Heart left ventricle (tissue), 16 donors: ENCODE results near the gene HYLS1. TPM values are rescaled to one million over a fixed set of nuclear protein-coding genes. Genes with fewer than 3 reads are reported as not detected.

Experiments used
- ATAC-seq, 4 donors: fragments of 200-7000 bp; cut with Tn5 transposase; one replicate each; pipeline ENCODE4 v1.9.1; 2020 to 2022; ENCODE audit warnings: moderate library complexity in 4 of 4, mild to moderate bottlenecking in 3 of 4, moderate number of reproducible peaks in 1 of 4
- DNase-seq, 5 donors: peaks; one replicate each; pipeline ENCODE4 v3.0.0-alpha.2; 2020
- H3K27ac ChIP-seq, 12 donors: fragments of 200-600 bp; sonication (generic) in 4 of 12; one replicate each; pipeline versions ENCODE4 v1.5.0 to v1.8.0; 2016 to 2022; ENCODE audit warnings: mild to moderate bottlenecking in 2 of 12
- H3K27me3 ChIP-seq, 9 donors: fragments of 200-600 bp; sonication (generic) in 2 of 9; one replicate each; pipeline versions ENCODE4 v1.5.1 to v1.8.0; 2016 to 2022; ENCODE audit warnings: mild to moderate bottlenecking in 3 of 9
- H3K36me3 ChIP-seq, 9 donors: fragments of 200-600 bp; sonication (generic) in 2 of 9; one replicate each; pipeline versions ENCODE4 v1.5.0 to v1.8.0; 2018 to 2022; ENCODE audit warnings: mild to moderate bottlenecking in 2 of 9
- H3K4me1 ChIP-seq, 12 donors: fragments of 200-600 bp; sonication (generic) in 4 of 12; one replicate each; pipeline versions ENCODE4 v1.5.0 to v1.8.0; 2016 to 2022; ENCODE audit warnings: mild to moderate bottlenecking in 3 of 12
- H3K4me3 ChIP-seq, 12 donors: fragments of 200-600 bp; sonication (generic) in 4 of 12; one replicate each; pipeline versions ENCODE4 v1.5.0 to v1.8.0; 2017 to 2022; ENCODE audit warnings: mild to moderate bottlenecking in 9 of 12, moderate library complexity in 4 of 12
- H3K9me3 ChIP-seq, 12 donors: fragments of 200-600 bp; sonication (generic) in 4 of 12; one replicate each; pipeline versions ENCODE4 v1.5.0 to v1.8.0; 2016 to 2022; ENCODE audit warnings: mild to moderate bottlenecking in 1 of 12
- POLR2A ChIP-seq, 2 donors: fragments of 450-650 bp; IDR thresholded peaks; one replicate each; pipeline ENCODE4 v1.6.1; 2017; ENCODE audit warnings: antibody characterized with exemption in 2 of 2, mild to moderate bottlenecking in 2 of 2, moderate library complexity in 2 of 2
- WGBS, 4 donors: extraction: QIAGEN DNeasy Blood & Tissue Kit in 2 of 4; methylation state at CpG; one replicate each; pipeline versions ENCODE4 v1.1.5 to v1.1.7; 2013 to 2018; 5-methylcytosine and 5-hydroxymethylcytosine counted together
- intact Hi-C, 10 donors: fragments of 100-400 bp; cut with DNase I; formaldehyde crosslinking; loops; one replicate each; pipeline versions ENCODE4 v1.11.1 to v1.14.2; 2022
- polyA plus RNA-seq, 2 donors: library from polyadenylated mRNA; stranded (reverse); fragments of 200-250 nt; gene quantifications; one replicate each; pipeline ENCODE4 v1.2.3, GENCODE V29; 2013
- total RNA-seq, 9 donors: library from RNA; depleted of rRNA in 2 of 9; stranded (reverse); fragments of >200 nt in 2 of 9; fragmentation: NEBNext Ultra II Directional in 3 of 9; extraction: Animal tissue kit (Norgen Biotek cat#: 25700) in 3 of 9; gene quantifications; one replicate each; pipeline versions ENCODE4 v1.1.0 to v1.2.4, GENCODE V29; 2016 to 2023
- TF ChIP-seq, protein P1 (sequence below), 12 donors: fragments of 200-600 bp; sonication (generic) in 4 of 12; IDR thresholded peaks; one replicate each; pipeline versions ENCODE4 v1.5.0 to v1.8.0; 2018 to 2022; ENCODE audit warnings: antibody characterized with exemption in 12 of 12, mild to moderate bottlenecking in 5 of 12
- donor health status: ischemic (EF 13 %, LVEDD 7.1; RV severe dilation, severe dysfunction).
- donor health status: healthy with polysubstance abuse.
- donor health status: DM: no; HTN: yes; CAD: no.
- donor health status: DM: no; HTN: no; CAD: no.
- donor health status: ischemic (EF 25% LVEDD 6.9; RV normal size, moderate dysfunction).
- donor health status: ischemic (EF 25% LVEDD 5.7; RV mildly dilated, moderate dysfunction).
- donor health status: healthy.
- donor health status: DM: yes; HTN: yes; CAD: no.
- donor health status: ischemic (EF 35%, LVEDD 5.7; RV mildly dilated, moderate dysfunction).
- donor health status: nonischemic (EF 11% LVEDD 7.7; RV severe dilation, severe dysfunction).
- donor health status: DM: yes; HTN: yes; CAD: no.
- donor health status: PGD.
- donor health status: ischemic (EF 29% LVEDD 5.4; RV normal size, mild dysfunction).
- donor health status: nonischemic (EF 23%, LVEDD 6.1; RV moderate dilation, normal function).

The HYLS1 gene
- total and polyA plus RNA-seq, 11 donors = 3.0 to 6.9 (median 4.3) TPM

GRCh38 chr11:125874556-125875124 is 12.8 kb upstream of the HYLS1 start:
- Histone ChIP-seq H3K4me1 (no peaks in the 10 kb centered on the region), H3K9me3 (no peaks in the 10 kb centered on the region), H3K36me3 (no peaks in the 10 kb centered on the region), H3K4me3 (peak overlapping the region in 8 of 12 donors; percentile 12 to 38 (median 28)), H3K27me3 (no peaks in the 10 kb centered on the region), H3K27ac (no peak overlapping the region)
- WGBS, 4 donors = 10 to 13% (median 12%) methylated on average over 8 of the region's 8 CpGs
- peak in 3 of 4 donors; percentile 91 to 98 (median 93) for ATAC-seq
- peak in 4 of 5 donors; percentile 41 to 55 (median 48) for DNase-seq
- no peak for TF ChIP-seq POLR2A (IDR thresholded peaks at IDR 0.05)
- TF ChIP-seq, protein P1, sequence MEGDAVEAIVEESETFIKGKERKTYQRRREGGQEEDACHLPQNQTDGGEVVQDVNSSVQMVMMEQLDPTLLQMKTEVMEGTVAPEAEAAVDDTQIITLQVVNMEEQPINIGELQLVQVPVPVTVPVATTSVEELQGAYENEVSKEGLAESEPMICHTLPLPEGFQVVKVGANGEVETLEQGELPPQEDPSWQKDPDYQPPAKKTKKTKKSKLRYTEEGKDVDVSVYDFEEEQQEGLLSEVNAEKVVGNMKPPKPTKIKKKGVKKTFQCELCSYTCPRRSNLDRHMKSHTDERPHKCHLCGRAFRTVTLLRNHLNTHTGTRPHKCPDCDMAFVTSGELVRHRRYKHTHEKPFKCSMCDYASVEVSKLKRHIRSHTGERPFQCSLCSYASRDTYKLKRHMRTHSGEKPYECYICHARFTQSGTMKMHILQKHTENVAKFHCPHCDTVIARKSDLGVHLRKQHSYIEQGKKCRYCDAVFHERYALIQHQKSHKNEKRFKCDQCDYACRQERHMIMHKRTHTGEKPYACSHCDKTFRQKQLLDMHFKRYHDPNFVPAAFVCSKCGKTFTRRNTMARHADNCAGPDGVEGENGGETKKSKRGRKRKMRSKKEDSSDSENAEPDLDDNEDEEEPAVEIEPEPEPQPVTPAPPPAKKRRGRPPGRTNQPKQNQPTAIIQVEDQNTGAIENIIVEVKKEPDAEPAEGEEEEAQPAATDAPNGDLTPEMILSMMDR (IDR thresholded peaks at IDR 0.05) = peak; percentile 60 to 82 (median 72)
- intact Hi-C loops = loop anchor here in 8 of 10 donors (5.0 to 10.0 kb wide), 6 partner anchors 247 to 920 kb away; partner anchors contain the start of genes CHEK1 (in 5 of the 8), CCDC15 (in 1 of the 8) and EI24 (in 1 of the 8)

- Histone ChIP-seq H3K36me3 (no peaks in the 10 kb centered on the region), H3K27me3 (no peaks in the 10 kb centered on the region), H3K9me3 (no peaks in the 10 kb centered on the region), H3K27ac (no peak overlapping the region), H3K4me3 (no peak overlapping the region), H3K4me1 (no peaks in the 10 kb centered on the region)
- DNase-seq (no peak), ATAC-seq (no peak)
- WGBS, 4 donors = 70 to 87% (median 76%) methylated on average over 1 of the region's 1 CpG
- intact Hi-C loops = loop anchor here in 2 of 10 donors (10.0 kb wide), 2 partner anchors 256 to 456 kb away; partner anchors contain the start of gene CHEK1 (in 1 of the 2)
- no peak for TF ChIP-seq POLR2A (IDR thresholded peaks at IDR 0.05)
- TF ChIP-seq, protein P1 (IDR thresholded peaks at IDR 0.05) = no peak
Observed at GRCh38 chr11:125881291-125881690, 6.2 kb upstream of the HYLS1 start.

GRCh38 chr11:125883375-125883774 is 4.1 kb upstream of the HYLS1 start:
- no peaks in the 10 kb centered on the region for H3K9me3 ChIP-seq
- ATAC-seq (no peak), DNase-seq (no peak)
- H3K4me3 ChIP-seq = no peak overlapping the region
- 78 to 93% (median 84%) methylated on average over 8 of the region's 8 CpGs for WGBS, 4 donors
- no peak overlapping the region for H3K27ac ChIP-seq
- H3K4me1 ChIP-seq = peaks cover 0 to 11% (median 3%) of the 10 kb centered on the region in 12 donors
- H3K36me3 ChIP-seq = no peaks in the 10 kb centered on the region
- H3K27me3 ChIP-seq = no peaks in the 10 kb centered on the region
- no peak for TF ChIP-seq POLR2A (IDR thresholded peaks at IDR 0.05)
- TF ChIP-seq, protein P1 (IDR thresholded peaks at IDR 0.05) = no peak
- intact Hi-C loops = loop anchor here in 2 of 10 donors (10.0 kb wide), 2 partner anchors 259 to 459 kb away; partner anchors contain the start of gene CHEK1 (in 1 of the 2)

DNA sequence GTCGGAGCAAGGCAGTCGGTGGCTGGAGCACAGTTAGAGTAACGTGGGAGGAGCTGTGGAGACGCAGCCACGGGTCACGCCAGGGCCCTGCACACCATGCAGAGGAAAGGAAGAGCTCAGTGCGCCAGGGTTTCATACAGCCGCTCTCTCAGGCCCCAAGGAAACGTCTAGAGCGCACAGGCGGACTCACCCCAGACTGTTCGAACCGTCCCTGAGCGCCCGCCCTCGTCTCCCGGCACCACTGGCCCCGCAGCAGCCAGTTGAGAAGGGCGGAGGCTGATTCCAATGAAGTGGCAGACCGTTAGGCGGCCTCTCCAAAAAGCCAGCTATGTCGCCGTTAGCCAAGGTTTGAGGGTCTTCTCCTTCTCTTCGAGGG is 483 bp upstream of the HYLS1 start:
- Histone ChIP-seq H3K27ac (peak overlapping the region in 11 of 12 donors; percentile 80 to 98 (median 94)), H3K27me3 (no peaks in the 10 kb centered on the region), H3K36me3 (peaks cover 0 to 5% (median under 1%) of the 10 kb centered on the region in 9 donors), H3K9me3 (no peaks in the 10 kb centered on the region), H3K4me1 (peaks cover 0 to 27% (median 5%) of the 10 kb centered on the region in 12 donors), H3K4me3 (peak overlapping the region in 11 of 12 donors; percentile 56 to 95 (median 80))
- WGBS, 4 donors = 19 to 45% (median 20%) methylated on average over 12 to 24 of the region's 24 CpGs
- DNase-seq (peak; percentile 30 to 73 (median 56)), ATAC-seq (peak; percentile 47 to 54 (median 48))
- TF ChIP-seq, protein P1 (IDR thresholded peaks at IDR 0.05) = no peak
- no peak for TF ChIP-seq POLR2A (IDR thresholded peaks at IDR 0.05)
- intact Hi-C loops = loop anchor here in 3 of 10 donors (5.0 to 10.0 kb wide), 3 partner anchors 260 to 462 kb away; partner anchors contain the start of gene CHEK1 (in 2 of the 3)
